ENCODE results near the gene KPNA6. TPM values are rescaled to one million over a fixed set of nuclear protein-coding genes. Genes with fewer than 3 reads are reported as not detected.
A peak's percentile ranks its signal among the peaks of the same experiment; 100 is the strongest.

Gene KPNA6
- total and polyA plus RNA-seq, 2 of the 13 experiments (the other 11 are each of a cell fraction or from before 2014, with no cell fraction given) = 22.0 to 47.5 TPM

DNA sequence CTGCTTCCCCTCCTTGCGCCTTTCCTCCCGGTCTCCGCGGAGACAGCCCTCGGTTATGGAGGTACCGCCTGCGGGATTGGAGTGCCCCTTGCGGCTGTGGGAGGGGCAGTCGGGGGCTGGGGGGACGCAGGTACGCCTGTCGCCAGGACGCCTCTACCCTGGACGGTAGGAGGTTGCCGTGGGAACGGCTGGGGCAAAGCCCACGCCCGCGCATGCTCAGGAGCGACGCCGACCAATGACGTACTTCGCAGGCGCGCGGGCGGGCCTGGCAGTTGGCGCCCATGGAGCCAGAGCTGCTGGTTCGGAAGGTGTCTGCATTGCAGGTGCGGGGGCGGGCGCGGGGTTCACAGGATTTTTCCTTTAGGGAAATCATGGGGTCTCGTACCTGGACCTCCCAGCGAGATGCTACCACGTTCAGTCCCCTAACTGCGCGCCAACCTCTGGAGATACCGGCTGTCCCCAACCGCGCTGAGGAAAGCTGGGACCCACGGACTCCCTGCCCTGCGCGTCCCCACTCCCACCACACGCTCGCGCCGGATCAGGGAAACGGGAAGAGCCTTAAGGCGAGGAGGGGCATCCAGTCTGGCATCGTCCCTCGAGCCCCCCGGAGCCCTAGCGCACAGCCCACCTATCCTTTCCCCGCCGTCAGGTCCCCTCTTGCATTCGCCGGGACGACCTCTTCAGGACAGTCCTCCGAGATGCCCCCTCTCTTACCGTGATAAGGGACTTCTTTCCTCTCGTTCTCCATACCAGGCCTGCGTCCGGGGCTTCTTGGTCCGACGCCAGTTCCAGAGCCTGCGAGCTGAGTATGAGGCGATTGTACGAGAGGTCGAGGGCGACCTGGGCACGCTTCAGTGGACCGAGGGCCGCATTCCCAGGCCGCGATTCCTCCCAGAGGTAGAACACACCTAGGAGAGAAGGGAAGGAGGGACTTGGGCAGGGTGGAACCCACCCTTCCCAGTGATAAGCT lies 97.8 kb downstream of the KPNA6 start, which contains the start of gene IQCC (continued):
- TF ChIP-seq TMF1 (CRISPR knock-in tag; IDR thresholded peaks at IDR 0.05; ENCODE audit: low read depth) = no peak
- TF ChIP-seq, protein P1, sequence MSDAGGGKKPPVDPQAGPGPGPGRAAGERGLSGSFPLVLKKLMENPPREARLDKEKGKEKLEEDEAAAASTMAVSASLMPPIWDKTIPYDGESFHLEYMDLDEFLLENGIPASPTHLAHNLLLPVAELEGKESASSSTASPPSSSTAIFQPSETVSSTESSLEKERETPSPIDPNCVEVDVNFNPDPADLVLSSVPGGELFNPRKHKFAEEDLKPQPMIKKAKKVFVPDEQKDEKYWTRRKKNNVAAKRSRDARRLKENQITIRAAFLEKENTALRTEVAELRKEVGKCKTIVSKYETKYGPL (CRISPR knock-in tag; IDR thresholded peaks at IDR 0.05) = no peak
- 0 out of 2 replicates have a peak, but pooled peaks have one; percentile 31 for TF ChIP-seq ZNF792 (CRISPR knock-in tag; IDR thresholded peaks at IDR 0.05)
- TF ChIP-seq ZNF589 (CRISPR knock-in tag; conservative IDR thresholded peaks at IDR 0.05) = no peak; the same call in 1 of the 2 replicates
- no peak for TF ChIP-seq RFXANK (CRISPR knock-in tag; IDR thresholded peaks at IDR 0.05)
- 0 out of 2 replicates have a peak, but pooled peaks have one; percentile 27 for TF ChIP-seq ZNF761 (CRISPR knock-in tag; conservative IDR thresholded peaks at IDR 0.05)
- TF ChIP-seq ZNF44 (CRISPR knock-in tag; IDR thresholded peaks at IDR 0.05) = no peak
- no peak for TF ChIP-seq THAP9 (CRISPR knock-in tag; IDR thresholded peaks at IDR 0.05; ENCODE audit: borderline replicate concordance)
- no peak for TF ChIP-seq CCAR2 (optimal IDR thresholded peaks at IDR 0.05; ENCODE audit: low read depth, low read length)
- peak; percentile 82; the same call in 1 of the 2 replicates for TF ChIP-seq SIN3A (IDR thresholded peaks at IDR 0.05; ENCODE audit: borderline replicate concordance, low read depth, low read length)
- TF ChIP-seq, protein P2, sequence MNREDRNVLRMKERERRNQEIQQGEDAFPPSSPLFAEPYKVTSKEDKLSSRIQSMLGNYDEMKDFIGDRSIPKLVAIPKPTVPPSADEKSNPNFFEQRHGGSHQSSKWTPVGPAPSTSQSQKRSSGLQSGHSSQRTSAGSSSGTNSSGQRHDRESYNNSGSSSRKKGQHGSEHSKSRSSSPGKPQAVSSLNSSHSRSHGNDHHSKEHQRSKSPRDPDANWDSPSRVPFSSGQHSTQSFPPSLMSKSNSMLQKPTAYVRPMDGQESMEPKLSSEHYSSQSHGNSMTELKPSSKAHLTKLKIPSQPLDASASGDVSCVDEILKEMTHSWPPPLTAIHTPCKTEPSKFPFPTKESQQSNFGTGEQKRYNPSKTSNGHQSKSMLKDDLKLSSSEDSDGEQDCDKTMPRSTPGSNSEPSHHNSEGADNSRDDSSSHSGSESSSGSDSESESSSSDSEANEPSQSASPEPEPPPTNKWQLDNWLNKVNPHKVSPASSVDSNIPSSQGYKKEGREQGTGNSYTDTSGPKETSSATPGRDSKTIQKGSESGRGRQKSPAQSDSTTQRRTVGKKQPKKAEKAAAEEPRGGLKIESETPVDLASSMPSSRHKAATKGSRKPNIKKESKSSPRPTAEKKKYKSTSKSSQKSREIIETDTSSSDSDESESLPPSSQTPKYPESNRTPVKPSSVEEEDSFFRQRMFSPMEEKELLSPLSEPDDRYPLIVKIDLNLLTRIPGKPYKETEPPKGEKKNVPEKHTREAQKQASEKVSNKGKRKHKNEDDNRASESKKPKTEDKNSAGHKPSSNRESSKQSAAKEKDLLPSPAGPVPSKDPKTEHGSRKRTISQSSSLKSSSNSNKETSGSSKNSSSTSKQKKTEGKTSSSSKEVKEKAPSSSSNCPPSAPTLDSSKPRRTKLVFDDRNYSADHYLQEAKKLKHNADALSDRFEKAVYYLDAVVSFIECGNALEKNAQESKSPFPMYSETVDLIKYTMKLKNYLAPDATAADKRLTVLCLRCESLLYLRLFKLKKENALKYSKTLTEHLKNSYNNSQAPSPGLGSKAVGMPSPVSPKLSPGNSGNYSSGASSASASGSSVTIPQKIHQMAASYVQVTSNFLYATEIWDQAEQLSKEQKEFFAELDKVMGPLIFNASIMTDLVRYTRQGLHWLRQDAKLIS (CRISPR knock-in tag; IDR thresholded peaks at IDR 0.05) = no peak
- TF ChIP-seq ZNF773 (CRISPR knock-in tag; IDR thresholded peaks at IDR 0.05; ENCODE audit: borderline replicate concordance) = no peak
- no peak for TF ChIP-seq PCBP2 (optimal IDR thresholded peaks at IDR 0.05; ENCODE audit: low read depth, low read length, poor library complexity, severe bottlenecking)
- no peak for TF ChIP-seq ZNF234 (CRISPR knock-in tag; conservative IDR thresholded peaks at IDR 0.05)
